GM21825 (cell line): ENCODE data around the gene GCC1.

ENCODE experiments used
- ATAC-seq: cut with Tn5 transposase; IDR thresholded peaks from one replicate; pipeline ENCODE4 v1.9.1; 2021; ENCODE audit warnings: mild to moderate bottlenecking, moderate library complexity; ENCODE audit not compliant: unreplicated experiment

Gene GCC1, protein sequence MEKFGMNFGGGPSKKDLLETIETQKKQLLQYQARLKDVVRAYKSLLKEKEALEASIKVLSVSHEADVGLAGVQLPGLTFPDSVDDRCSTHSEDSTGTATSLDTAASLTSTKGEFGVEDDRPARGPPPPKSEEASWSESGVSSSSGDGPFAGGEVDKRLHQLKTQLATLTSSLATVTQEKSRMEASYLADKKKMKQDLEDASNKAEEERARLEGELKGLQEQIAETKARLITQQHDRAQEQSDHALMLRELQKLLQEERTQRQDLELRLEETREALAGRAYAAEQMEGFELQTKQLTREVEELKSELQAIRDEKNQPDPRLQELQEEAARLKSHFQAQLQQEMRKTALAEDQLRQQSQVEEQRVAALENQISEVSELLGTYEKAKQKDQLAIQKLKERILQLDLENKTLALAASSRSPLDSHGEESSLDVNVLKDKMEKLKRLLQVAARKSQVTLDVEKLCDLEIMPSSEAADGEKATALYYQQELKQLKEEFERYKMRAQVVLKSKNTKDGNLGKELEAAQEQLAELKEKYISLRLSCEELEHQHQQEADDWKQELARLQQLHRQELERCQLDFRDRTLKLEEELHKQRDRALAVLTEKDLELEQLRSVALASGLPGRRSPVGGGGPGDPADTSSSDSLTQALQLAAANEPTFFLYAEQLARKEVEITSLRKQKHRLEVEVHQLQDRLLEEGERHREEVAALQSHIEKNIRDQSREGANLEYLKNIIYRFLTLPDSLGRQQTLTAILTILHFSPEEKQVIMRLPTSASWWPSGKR

DNA sequence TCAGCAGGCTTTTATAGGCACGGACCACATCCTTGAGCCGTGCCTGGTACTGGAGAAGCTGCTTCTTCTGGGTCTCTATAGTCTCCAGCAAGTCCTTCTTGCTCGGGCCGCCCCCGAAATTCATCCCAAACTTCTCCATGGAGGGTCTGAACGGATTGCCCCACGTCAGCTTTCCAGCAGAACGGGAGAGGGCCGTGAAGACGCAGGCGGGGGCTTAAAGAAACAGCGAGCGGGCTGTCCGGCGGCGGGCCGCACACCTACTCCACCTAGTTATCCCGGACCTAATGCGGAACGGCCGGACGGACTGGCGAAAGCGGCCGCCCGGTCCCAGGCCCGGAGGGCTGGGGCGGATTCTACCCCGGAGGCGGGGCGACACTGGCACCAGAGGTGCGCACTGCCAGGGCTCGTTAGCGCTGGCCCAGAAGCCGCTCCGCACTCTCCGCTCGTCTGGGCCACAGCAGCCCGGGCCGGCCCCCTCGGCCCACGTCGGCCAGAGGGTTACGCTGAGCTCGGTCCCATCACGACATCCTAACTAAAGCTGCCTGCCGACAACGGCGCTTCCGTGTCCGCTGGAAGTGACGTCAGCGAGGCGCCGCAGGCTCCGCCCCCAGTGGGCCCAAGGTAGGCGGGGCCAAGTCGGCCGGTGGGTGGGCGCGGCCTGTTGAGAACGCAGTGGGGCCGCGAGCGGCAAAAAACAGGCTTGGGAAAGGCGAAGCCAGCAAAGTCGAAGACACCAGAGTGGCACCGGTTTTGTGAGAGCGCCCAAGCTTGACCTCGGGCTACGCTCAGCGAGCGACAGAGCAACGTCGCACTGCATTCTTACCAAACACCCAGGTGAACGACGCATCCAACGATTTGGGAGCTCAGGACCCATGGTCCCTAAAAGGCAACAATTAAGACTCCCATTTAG, at the start of gene GCC1:
Gene GCC1 (minus strand): TSS at position 553 of the 910 bp plus-strand sequence. CDS start 414 bp downstream, at position 139.
- peak; percentile 83 for ATAC-seq

DNA sequence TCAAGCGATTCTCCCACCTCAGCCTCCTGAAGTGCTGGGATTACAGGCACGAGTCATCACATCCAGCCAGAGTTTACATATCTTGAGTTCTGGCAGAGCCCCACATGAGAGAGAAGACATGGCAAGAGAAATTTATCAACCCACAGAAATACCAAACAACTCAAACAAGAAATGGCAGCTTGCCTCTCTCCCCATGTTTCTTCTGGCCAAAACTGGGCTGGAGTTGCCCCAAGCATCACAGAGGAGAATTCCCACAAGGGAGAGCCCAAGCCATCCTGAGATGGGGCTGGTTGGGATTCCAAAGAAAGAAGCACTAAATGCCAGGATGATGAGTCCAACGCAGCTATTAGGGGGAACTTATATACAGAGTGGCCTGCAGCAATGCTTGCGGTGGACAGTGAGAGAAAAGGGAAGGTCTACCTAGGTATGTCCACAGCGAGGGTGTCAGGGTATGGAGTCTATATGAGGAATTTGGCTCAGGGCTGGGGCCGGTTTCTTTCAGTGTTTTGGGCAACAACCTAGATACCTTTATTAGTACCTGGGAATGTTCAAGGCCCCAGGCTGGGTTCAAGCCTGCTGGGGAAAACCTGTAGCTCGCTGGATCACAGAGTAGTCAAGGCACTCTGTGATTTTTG, 47.0 kb upstream of the GCC1 start:
- no peak for ATAC-seq

DNA sequence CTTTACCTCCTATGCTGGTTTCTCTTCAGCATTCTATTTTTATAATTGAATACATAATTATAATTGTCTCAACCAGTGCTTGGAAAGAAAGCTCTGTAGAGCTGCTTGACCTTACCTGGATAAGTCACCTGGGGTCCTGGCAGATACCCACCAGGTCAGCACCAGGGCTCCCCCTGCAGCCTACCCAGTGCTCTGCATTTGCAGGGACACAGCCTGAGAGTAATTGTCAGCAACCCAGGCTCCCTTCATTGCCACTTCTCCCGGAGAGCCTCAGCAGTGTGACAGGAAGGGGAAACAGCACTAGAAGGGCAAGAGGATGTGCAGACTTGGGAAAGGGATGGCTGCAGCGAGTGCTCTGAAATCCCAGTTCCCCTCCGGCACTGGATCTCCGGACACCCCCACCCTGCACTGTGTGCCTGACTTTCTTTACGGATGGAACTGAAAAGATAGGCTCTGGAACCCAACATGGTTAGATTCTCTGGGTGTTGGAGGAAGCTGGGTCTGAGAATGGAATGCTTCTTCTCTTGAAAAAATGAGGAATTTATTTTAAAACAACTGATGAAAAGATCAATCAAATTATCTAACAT, 44.0 kb upstream of the GCC1 start:
- no peak for ATAC-seq

DNA sequence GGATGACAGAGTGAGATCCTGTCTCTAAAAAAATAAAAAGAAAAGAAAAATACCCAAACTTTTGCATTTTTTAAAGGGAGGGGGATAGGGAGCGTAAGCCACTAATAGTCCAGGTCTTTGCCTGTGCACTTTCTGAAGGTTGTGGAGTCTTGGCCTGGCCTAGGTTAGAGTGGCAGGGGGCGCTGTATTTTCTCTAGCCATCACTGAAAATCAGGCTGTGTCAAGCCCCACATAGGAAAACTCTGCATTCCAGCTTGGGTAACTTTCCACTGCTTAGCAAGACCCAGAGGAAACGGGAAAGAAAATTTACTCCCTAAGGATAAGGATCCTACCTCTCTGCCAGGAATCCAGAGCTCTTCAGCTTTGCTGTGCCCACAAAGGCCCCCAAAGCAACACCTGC, 43.0 kb upstream of the GCC1 start:
- ATAC-seq = no peak

DNA sequence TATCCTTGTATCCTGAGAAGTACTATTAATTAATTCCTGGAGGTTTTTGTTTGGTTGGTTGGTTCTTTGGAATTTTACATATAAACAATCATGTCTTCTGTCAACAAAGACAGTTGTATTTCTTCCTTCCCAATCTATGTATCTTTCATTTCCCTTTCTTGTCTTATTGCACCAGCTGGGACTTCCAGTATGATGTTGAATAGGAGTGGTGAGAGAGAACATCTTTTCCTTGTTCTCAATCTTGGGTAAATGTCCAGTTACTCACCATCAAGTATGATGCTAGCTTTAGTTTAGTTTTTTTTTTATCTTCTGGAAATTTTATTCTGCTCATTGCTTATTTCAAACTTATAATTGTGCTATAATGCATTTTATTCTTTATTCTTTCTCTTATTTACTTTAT, 39.9 kb upstream of the GCC1 start:
- ATAC-seq = no peak

DNA sequence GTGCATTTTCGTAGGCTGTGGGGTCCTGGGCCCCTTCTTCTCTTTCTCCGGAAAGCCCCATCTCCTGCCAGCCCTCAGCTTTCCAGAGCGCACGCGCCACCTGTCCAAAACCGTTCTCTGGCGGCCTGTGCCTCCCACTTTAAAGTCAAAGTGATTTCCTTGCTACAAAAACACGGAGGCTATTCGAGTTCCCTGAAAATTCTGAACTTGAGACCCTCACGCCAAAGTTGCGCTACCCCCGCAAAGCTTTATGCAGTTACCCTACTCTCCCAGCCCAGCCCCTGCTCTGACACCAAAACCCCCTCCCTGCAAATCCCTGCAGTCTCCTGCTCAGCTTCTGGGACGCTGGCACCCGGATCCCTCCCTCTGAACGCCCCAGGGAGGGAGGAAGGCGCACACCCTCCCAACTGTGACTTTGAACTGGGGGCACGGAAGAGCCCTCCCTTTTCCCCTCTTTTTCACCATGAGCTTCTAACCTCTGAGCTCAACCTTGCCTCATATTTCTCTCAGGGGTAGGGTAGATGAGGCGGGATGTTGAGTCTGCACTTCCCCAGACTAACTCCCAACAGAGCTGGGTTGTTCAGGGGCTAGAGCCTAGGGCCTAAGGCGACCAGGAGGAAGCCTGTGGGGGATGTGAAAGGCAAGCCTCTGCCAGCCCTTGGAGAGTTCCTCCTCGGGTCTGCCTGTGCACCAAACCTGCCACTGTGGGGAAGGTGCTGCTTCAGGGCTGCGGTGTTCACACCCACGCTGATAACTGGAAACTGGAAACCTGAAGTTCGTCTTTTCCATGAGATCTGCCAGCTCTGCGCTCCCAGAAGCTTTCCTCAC, 35.2 kb upstream of the GCC1 start:
- no peak for ATAC-seq

DNA sequence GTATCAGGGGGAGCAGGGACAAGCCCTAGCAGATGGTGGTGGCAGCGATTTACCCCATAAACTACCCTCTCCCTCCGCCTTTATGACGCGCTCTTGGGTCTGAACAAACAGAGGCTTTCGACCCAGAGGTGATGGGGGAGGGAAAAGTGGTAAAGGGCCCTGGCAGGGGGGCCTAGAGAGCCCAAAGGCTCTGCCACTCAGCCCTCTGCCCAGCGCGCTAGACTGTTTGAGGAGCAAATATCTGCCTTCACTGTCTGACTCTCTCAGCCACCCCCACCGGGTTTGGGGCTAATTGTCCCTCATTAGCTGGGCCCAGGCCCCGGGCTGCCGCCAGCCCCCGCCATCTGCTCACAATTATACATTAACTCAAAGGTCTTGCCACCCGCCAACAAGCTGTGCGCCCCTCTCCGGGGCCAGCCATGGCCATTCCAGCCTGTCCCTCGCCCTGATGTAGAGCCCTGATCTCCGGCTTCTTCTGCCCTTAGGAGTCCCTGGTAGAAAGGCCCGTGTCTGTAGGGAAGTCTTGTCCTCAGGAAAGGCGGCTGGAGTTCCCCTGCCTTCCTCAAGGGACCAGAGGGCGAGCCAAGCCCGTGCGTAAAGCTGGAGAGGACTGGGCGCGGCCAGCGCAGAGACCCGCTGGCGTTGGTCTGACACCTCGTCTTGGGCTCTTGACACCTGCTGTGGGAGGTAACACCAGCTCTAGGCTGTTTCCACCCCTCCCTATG, 34.4 kb upstream of the GCC1 start:
- no peak for ATAC-seq

DNA sequence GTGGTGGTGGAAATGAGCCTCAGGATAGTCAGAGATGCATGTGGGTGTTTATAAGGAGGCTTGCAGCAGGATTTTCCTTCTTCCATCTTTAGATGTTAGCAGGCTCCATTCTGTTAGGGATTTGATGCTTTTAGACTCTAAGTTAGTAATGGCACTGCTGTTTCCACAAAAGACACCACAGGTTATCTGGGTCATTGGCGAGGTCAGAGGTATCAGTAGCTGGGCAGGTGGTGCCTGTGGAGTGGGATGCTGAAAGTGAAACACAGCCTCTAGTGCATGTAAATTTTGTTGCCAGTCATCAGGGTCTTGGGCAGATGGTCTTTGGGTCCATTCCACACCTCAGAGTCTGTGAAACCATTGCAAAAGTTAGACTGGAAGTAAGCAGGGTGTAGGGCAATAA, 33.4 kb upstream of the GCC1 start:
- ATAC-seq = no peak

DNA sequence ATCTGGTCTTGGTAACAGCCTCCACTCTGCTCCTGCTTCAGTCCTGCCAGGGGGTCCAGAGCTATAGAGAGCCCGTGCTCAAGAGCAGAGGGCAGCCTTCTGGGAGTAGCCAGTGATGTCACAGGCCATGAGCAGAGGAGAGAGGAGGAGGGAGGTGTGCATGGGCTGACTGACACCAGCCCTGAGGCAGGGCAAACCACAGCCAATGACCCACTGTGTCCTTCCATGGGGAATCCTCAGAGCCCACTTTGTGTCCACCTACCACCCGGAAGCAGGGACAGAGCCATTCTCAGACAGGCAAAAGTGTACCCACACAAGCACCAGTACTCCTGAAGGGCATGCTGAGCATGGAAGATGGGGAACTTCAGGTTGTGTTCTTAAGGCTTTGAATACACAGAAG, 32.6 kb upstream of the GCC1 start, which contains the start of gene PAX4:
Gene PAX4 (minus strand): TSS at position 101 of the 400 bp plus-strand sequence. CDS start 2,214 bp downstream, outside the sequence.
- ATAC-seq = no peak

DNA sequence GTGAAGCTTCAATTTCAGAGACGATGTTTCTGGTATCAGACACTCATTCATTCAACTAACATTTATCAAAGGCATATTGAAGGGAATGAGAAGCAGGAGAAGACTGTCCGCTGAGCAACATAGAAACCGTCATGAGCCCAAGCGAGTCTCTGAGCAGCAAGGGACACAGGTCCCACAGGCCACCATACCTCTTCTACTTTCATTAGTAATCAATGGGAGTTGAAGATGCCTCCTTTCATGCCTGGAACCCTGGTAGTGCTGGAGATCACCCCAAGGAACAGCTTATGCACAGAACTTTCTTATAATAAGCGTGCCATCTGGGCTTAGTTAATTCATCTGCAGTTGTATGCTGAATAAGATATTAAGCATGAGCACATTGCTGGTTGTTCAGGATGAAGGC, 31.3 kb upstream of the GCC1 start:
- ATAC-seq = no peak

DNA sequence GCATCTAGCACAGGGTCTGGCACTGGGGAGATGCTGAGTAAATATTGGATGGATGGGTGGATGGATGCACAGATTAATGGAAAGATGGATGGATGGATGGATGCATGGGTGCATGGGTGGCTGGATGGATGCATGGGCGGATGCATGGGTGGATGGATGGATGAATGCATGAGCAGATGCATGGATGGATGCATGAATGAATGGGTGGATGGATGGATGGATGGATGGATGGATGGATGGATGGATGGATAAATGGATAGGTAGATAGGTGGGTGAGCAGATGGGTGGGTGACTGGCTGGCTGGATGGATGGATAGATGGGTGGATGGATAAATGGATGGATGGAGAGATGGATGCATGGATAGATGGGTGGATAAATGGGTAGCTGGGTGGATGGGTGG, 26.9 kb upstream of the GCC1 start:
- ATAC-seq = no peak

DNA sequence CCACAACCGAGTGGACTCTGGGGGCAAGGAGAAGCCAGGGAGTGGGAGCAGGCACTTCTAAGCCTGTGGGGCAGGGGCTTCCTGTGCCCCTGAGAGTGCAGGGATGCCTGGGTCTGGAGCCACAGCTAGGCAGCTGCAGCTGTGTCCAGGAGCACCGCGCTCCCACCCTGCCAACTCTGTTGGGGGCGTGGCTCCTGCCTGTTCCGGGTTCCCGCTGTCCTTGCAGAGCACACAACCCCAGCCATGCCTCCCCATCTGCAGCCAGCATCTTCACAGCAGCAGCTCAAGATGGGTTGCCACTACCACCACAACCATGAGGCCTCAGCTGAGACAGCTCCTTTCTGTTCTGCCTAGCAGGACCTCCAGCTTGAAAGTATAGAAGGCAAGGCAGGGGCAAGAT, 23.9 kb upstream of the GCC1 start:
- ATAC-seq = no peak

DNA sequence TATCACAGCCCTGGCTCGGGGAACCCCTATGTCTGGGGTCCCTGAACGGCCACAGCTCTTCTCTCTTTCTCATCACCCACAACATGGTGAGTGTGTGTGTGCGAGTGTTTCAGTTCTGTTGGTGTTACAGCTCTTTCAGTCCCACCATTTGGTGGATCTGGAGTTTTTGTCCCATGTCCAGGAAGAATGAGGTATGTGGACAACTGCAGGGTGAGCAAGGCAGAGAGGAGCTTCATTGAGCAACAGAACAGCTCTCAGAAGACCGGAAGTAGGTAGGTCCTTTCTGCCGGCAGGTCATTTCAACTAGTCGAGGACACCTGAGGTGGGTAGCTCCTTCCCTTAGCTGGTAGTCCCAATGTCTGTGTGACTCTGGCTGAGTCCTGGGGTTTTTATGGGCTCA, 23.1 kb upstream of the GCC1 start:
- no peak for ATAC-seq

DNA sequence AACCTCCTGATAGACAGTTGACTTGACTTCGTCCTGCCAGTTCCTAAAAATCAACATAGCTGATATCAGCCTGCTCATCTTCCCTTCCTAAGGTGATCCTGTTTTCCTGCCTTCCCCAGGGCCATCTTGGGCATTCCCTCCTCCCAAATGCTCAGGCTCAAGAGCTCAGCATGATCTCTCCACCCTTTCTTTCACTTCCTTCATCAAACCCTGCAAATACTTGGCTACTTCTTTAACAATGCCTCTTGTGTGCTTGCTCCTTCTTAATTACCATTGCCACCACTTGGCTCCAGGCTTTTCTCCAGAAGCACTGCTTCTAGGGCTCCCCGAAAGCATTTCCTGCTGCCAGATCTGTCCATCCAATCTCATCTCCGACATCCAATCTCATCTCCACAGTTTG, 15.5 kb upstream of the GCC1 start:
- ATAC-seq = no peak

DNA sequence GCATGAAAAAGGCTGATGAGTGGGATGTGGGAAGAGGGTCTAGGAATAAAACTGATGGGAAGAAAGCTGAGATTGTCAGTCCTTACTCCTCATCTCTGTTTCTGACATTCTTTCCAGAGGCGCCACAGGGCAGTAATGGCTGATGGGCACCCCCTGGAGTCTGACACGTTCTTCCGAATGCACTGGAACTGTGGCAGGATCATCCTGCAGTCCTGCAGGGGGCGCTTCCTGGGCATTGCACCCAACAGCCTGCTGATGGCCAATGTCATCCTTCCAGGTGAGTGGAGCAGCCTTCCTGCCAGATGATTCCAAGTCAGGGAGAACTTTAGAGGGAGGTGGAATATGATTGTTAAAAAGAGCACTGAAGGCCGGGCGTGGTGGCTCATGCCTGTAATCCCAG, 12.9 kb upstream of the GCC1 start:
- ATAC-seq = no peak

DNA sequence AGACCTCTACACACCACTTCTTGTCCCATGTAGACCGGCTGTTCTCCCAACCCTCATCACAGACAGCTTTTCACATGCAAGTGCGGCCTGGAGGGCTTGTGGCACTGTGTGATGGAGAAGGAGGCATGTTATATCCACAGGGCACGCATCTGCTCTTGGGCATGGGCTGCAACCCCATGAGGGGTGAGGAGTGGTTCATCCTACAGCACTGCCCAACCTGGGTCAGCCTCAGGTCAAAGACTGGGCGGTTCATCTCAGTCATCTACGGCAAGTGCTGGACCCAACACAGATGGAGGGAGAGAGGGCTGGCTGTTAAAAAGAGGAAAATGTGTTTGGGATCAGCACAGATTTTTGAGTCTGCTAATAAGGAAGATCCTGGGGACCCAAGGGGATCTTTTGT, 10.3 kb upstream of the GCC1 start:
- ATAC-seq = no peak

DNA sequence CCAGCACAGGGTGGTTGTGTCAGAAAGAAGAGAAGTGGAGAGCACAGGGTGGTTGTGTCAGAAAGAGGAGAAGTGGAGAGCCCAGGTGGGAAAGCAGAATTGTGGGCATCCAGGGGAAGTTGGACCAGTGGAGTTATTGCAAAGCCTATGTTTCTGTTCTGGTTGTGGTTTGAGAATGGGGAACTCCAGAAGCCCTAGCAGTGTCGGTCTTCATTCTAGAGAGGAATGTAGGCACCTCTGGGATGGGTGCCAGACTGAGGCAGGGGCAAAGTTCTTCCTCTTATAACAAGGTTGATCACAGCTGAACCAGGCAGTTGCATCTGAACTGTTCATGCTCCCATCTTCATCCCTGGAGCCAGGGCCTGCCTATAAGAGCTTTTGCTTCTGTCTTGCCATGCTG, 9.1 kb upstream of the GCC1 start:
- ATAC-seq = no peak

DNA sequence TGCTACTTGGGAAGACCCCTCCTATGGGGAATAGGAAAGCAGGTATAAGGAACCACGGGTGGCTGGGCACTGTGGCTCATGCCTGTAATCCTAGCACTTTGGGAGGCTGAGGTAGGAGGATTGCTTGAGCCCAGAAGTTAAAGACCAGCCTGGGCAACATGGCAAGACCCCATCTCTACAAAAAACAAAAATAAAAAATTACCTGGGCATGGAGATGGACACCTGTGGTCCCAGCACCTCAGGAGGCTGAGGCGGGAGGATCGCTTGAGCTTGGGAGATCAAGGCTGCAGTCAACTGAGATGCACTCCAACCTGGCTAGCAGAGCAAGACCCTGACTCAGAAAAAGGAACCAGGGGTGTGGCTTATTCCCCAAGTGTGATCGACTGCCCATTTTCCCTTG, 7.2 kb upstream of the GCC1 start:
- no peak for ATAC-seq

DNA sequence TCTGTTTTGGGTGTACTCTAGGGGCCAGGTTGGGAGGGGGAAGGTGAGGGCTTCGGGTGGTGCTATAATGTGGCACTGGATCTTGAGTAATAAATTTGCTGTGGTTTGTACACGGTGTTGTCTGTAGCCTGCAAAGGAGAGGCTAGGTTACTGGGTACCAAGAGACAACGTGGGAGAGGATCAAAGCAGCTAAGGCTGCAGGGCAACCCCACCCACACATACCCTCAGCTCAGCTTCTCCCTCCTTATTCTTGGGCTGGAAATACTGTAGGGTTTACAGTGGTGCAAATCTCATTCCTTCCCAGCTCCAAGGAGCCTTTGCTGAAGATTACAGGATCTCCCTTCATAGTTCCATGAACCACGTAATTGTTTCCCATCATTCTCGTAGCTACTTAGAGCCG, 6.2 kb upstream of the GCC1 start:
- ATAC-seq = no peak
